SU-DHL-6 (cell line): ENCODE measurements around the gene SARM1.

ENCODE experiments used
- H2AFZ ChIP-seq: fragments of 200-600 bp; sonication (generic); 2 replicates; pipeline ENCODE4 v1.6.1; 2014; ENCODE audit warnings: low read depth, mild to moderate bottlenecking, moderate library complexity, mixed read lengths, antibody characterized with exemption, low read length; ENCODE audit not compliant: severe bottlenecking
- H3F3A ChIP-seq: fragments of 200-600 bp; shearing (Covaris generic); 2 replicates; pipeline ENCODE4 v1.6.0; 2016; ENCODE audit warnings: antibody characterized with exemption, mild to moderate bottlenecking; ENCODE audit not compliant: insufficient read depth
- H3K27ac ChIP-seq: fragments of 200-600 bp; sonication (generic); 2 replicates; pipeline ENCODE4 v1.5.1; 2016; ENCODE audit warnings: low read depth, mild to moderate bottlenecking, low read length, moderate library complexity, mixed read lengths
- H3K27me3 ChIP-seq: fragments of 200-600 bp; sonication (generic), shearing (Covaris generic); 2 replicates; pipeline ENCODE4 v1.6.0; 2014; ENCODE audit warnings: mild to moderate bottlenecking, low read length
- H3K36me3 ChIP-seq: fragments of 200-600 bp; sonication (generic); 2 replicates; pipeline ENCODE4 v1.6.1; 2014; ENCODE audit warnings: mild to moderate bottlenecking, low read length, mixed read lengths
- H3K4me2 ChIP-seq: fragments of 300-600, 200-600 bp; shearing (Covaris generic), sonication (generic); 2 replicates; pipeline ENCODE4 v1.6.0; 2014; ENCODE audit warnings: low read length, low read depth, mild to moderate bottlenecking; ENCODE audit not compliant: poor library complexity, severe bottlenecking
- H3K4me3 ChIP-seq: fragments of 200-600 bp; sonication (generic); 2 replicates; pipeline ENCODE4 v1.5.1; 2014; ENCODE audit warnings: antibody characterized with exemption, low read length, mild to moderate bottlenecking, mixed read lengths; ENCODE audit not compliant: insufficient read depth, poor library complexity, severe bottlenecking
- H3K79me2 ChIP-seq: fragments of 200-600 bp; sonication (generic); 2 replicates; pipeline ENCODE4 v1.6.1; 2014; ENCODE audit warnings: mild to moderate bottlenecking, low read length, moderate library complexity; ENCODE audit not compliant: insufficient read depth
- H3K9ac ChIP-seq: fragments of 200-600 bp; sonication (generic); 2 replicates; pipeline ENCODE4 v1.7.0; 2014; ENCODE audit warnings: mild to moderate bottlenecking, low read length
- H3K9me2 ChIP-seq: fragments of 200-600 bp; sonication (generic); replicated peaks from 2 replicates; pipeline ENCODE4 v1.6.1; 2014; ENCODE audit warnings: low read length; ENCODE audit not compliant: insufficient read depth
- H3K9me3 ChIP-seq: fragments of 200-600 bp; sonication (generic); 2 replicates; pipeline ENCODE4 v1.6.1; 2014; ENCODE audit warnings: low read length, mixed read lengths; ENCODE audit not compliant: insufficient read depth
- H4K20me1 ChIP-seq: fragments of 200-600 bp; sonication (generic); 2 replicates; pipeline ENCODE4 v1.6.1; 2014; ENCODE audit warnings: low read depth, mild to moderate bottlenecking, antibody characterized with exemption, low read length, moderate library complexity, mixed read lengths
- CTCF ChIP-seq: fragments of 200-600 bp; sonication (generic); IDR thresholded peaks from one replicate; pipeline ENCODE4 v1.5.1; 2017; ENCODE audit warnings: antibody characterized with exemption, mild to moderate bottlenecking, low read length, moderate library complexity; ENCODE audit not compliant: insufficient read depth, poor library complexity, severe bottlenecking
- EZH2phosphoT487 ChIP-seq: fragments of 200-600 bp; sonication (generic), shearing (Covaris generic); conservative IDR thresholded peaks from 2 replicates; pipeline ENCODE4 v1.6.1; 2018; ENCODE audit warnings: mild to moderate bottlenecking, antibody characterized with exemption, low read length, moderate library complexity, mixed read lengths

SARM1 gene

GRCh38 chr17:28412099-28412498, 40.6 kb downstream of the SARM1 start:
- Histone ChIP-seq H3K9me3 (no peaks in the 10 kb centered on the region), H3K9me2 (no peaks in the 10 kb centered on the region), H3K4me2 (no peak overlapping the region), H3K4me3 (no peak overlapping the region), H2AFZ (no peak overlapping the region), H4K20me1 (no peaks in the 10 kb centered on the region), H3K79me2 (no peaks in the 10 kb centered on the region), H3K27me3 (no peaks in the 10 kb centered on the region), H3F3A (no peaks in the 10 kb centered on the region), H3K27ac (no peak overlapping the region), H3K9ac (no peak overlapping the region), H3K36me3 (no peaks in the 10 kb centered on the region)
- TF ChIP-seq EZH2phosphoT487: no peak
- no peak for TF ChIP-seq CTCF

GRCh38 chr17:28413804-28414203, 42.3 kb downstream of the SARM1 start:
- no peaks in the 10 kb centered on the region for H3K79me2 ChIP-seq
- no peak overlapping the region for H2AFZ ChIP-seq
- TF ChIP-seq CTCF: no peak
- TF ChIP-seq EZH2phosphoT487: no peak
- H3K4me3 ChIP-seq: no peak overlapping the region
- no peak overlapping the region for H3K4me2 ChIP-seq
- H3K36me3 ChIP-seq: no peaks in the 10 kb centered on the region
- H3F3A ChIP-seq: no peaks in the 10 kb centered on the region
- no peaks in the 10 kb centered on the region for H3K9me3 ChIP-seq
- H3K27ac ChIP-seq: no peak overlapping the region
- H3K27me3 ChIP-seq: no peaks in the 10 kb centered on the region
- H4K20me1 ChIP-seq: no peaks in the 10 kb centered on the region
- no peaks in the 10 kb centered on the region for H3K9me2 ChIP-seq
- no peak overlapping the region for H3K9ac ChIP-seq

GRCh38 chr17:28415886-28416285, 44.4 kb downstream of the SARM1 start:
- Histone ChIP-seq H3K9me2 (no peaks in the 10 kb centered on the region), H3K9me3 (no peaks in the 10 kb centered on the region), H4K20me1 (no peaks in the 10 kb centered on the region), H3K4me2 (no peak overlapping the region), H3K36me3 (no peaks in the 10 kb centered on the region), H3K9ac (no peak overlapping the region), H2AFZ (no peak overlapping the region), H3K4me3 (no peak overlapping the region), H3K27ac (no peak overlapping the region), H3F3A (no peaks in the 10 kb centered on the region), H3K27me3 (no peaks in the 10 kb centered on the region), H3K79me2 (no peaks in the 10 kb centered on the region)
- no peak for TF ChIP-seq EZH2phosphoT487
- no peak for TF ChIP-seq CTCF
